ENCODE data around the gene TXNRD1. TPM values are rescaled to one million over a fixed set of nuclear protein-coding genes. Genes with fewer than 3 reads are reported as not detected.
A peak's percentile ranks its signal among the peaks of the same experiment; 100 is the strongest.

Gene TXNRD1
- total and polyA plus RNA-seq, 11 donors = 26.6 to 384 (median 90.8) TPM

DNA sequence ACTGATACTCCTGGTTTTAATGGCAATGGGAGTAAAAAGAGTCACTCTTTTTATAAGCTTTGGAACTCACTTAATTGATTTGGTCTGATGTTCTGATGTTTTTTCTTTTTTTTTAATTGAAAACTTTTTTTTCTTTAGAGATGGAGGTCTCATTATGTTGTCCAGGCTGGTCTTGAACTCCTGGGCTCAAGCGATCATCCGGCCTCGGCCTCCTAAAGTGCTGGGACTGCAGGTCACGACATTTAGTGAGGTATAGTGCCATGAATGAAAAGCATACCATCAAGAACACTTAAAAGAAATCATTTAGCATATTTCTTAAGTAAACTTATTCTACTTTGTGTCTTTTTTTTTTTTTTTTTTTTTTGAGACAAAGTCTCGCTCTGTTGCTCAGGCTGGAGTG is 75.3 kb downstream of the TXNRD1 start:
- H3K4me3 ChIP-seq = no peak overlapping the region
- H3K36me3 ChIP-seq = peaks cover 0 to 53% (median 47%) of the 10 kb centered on the region in 9 donors
- H3K27ac ChIP-seq = no peak overlapping the region
- H3K9me3 ChIP-seq = no peaks in the 10 kb centered on the region
- intact Hi-C loops (cut with DNase I) = no loop called here
- DNase-seq (no peak), ATAC-seq (no peak)
- WGBS, 4 donors = 96 to 99% (median 97%) methylated on average over 5 of the region's 5 CpGs
- no peak for TF ChIP-seq POLR2A (IDR thresholded peaks at IDR 0.05)
- TF ChIP-seq CTCF (IDR thresholded peaks at IDR 0.05) = no peak
- no peaks in the 10 kb centered on the region for H3K27me3 ChIP-seq
- H3K4me1 ChIP-seq = peaks cover 0 to 67% (median 41%) of the 10 kb centered on the region in 12 donors

DNA sequence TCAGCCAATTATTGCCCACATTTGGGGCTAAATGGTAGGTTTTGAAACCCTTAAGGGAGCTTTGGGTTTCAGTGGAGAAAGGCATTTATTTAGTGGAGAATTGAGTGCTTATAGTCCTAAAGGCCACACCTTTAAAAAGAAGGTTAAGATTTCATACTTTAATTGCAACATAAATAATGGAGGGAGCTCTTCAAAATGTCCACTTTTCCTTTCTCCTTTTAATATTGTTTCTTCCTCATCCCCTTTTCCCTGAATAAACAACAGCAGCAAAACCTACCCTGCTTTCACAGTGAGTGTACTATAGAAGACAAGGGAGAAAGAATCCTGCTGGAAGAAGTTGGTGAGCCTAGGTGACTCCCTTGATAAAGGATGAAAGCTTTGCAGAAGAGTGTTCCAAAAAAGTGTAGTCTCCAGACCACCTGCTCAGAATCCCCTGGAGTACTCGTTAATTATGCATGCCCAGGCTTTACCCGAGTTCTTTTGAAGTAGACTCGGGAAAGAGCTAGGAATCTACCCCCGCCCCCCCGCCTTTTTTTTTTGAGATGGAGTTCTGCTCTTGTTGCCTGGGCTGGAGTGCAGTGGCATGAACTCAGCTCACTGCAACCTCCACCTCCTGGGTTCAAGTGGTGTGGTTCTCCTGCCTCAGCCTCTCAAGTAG is 76.4 kb downstream of the TXNRD1 start:
- intact Hi-C loops (cut with DNase I) = no loop called here
- no peak overlapping the region for H3K27ac ChIP-seq

DNA sequence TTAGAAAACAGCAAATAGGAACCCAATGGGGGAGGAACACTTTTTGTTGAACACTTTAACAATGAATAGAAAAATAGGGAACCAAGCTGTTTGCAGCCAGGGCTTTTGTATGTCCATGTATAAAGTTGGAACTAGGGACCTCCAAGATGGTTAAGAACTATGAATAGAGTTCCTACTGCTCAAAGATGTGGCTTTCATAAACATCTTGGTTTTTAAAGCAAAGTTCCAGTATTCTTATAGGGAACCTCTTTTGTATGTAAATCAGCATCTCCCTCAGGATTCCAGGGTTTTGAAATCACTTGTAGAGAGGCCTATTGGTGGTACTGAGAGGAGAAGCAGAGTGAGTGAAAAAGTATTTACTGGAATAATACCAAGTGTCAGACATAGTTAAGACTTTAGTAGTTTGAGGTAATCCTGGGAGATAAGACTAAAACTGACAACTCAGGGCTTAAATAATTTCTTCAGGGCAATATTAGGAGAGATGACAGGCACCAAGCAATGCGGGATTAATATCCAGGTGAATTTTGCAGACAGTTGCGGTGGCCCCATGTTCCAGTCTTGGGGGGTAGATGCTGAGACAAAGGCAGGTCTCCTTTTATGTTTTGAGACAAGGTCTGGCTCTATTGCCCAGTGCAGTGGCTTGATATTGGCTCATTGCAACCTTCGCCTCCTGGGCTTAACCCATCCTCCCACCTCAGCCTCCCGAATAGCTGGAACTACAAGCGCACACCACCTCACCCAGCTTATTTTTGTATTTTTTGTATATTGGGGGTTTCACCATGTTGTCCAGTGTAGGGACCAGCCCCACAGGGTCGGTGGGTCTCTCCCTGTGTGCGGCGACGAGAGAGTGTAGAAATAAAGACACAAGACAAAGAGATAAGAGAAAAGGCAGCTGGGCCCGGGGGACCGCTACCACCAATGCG is 77.6 kb downstream of the TXNRD1 start:
- 93 to 97% (median 94%) methylated on average over 12 of the region's 12 CpGs for WGBS, 4 donors
- H3K4me3 ChIP-seq = no peak overlapping the region

More for the DNA sequence above, 76.4 kb downstream of the TXNRD1 start:
- peaks cover 0 to 69% (median 35%) of the 10 kb centered on the region in 12 donors for H3K4me1 ChIP-seq
- ATAC-seq (no peak), DNase-seq (no peak)
- H3K9me3 ChIP-seq = no peaks in the 10 kb centered on the region
- no peaks in the 10 kb centered on the region for H3K27me3 ChIP-seq
- WGBS, 4 donors = 74 to 79% (median 76%) methylated on average over 5 of the region's 5 CpGs
- H3K36me3 ChIP-seq = peaks cover 0 to 64% (median 55%) of the 10 kb centered on the region in 9 donors
- no peak overlapping the region for H3K4me3 ChIP-seq
- no peak for TF ChIP-seq CTCF (IDR thresholded peaks at IDR 0.05)
- TF ChIP-seq POLR2A (IDR thresholded peaks at IDR 0.05) = no peak

More for the DNA sequence above, 77.6 kb downstream of the TXNRD1 start:
- peaks cover 0 to 77% (median 33%) of the 10 kb centered on the region in 12 donors for H3K4me1 ChIP-seq
- peaks cover 0 to 75% (median 58%) of the 10 kb centered on the region in 9 donors for H3K36me3 ChIP-seq
- no peaks in the 10 kb centered on the region for H3K27me3 ChIP-seq
- H3K9me3 ChIP-seq = no peaks in the 10 kb centered on the region
- H3K27ac ChIP-seq = peak overlapping the region in 1 of 12 donors; percentile 9
- TF ChIP-seq POLR2A (IDR thresholded peaks at IDR 0.05) (no peak), CTCF (IDR thresholded peaks at IDR 0.05) (no peak)
- intact Hi-C loops (cut with DNase I) = no loop called here
- DNase-seq = no peak
- ATAC-seq = no peak
